ENCODE data around the gene BRD9.
A peak's percentile ranks its signal among the peaks of the same experiment; 100 is the strongest.
"Not testable (repeated sequence)": the region's sequence is repeated elsewhere in the genome, so short reads cannot be mapped to it uniquely, and the experiment has no call there.

Gene BRD9

GRCh38 chr5:892394-893136 lies at the start of gene BRD9, which contains the start of gene TRIP13:
Gene BRD9 (minus strand): TSS chr5:892801. CDS start chr5:892657, 144 bp downstream.
Gene TRIP13 (plus strand): TSS chr5:892884. CDS start chr5:892999, 115 bp downstream.
- peak; percentile 97 for DNase-seq

GRCh38 chr5:940741-941140 lies 48.1 kb upstream of the BRD9 start:
- not testable (repeated sequence) for DNase-seq

- no peak for DNase-seq
These were observed 46.8 kb upstream of the BRD9 start for GRCh38 chr5:939368-939767.

- DNase-seq = no peak
These were observed 44.7 kb upstream of the BRD9 start for GRCh38 chr5:937151-937924.

GRCh38 chr5:936149-937144 lies 43.8 kb upstream of the BRD9 start:
- DNase-seq = no peak

GRCh38 chr5:935510-936084 lies 43.0 kb upstream of the BRD9 start:
- no peak for DNase-seq

GRCh38 chr5:934381-934967 lies 41.9 kb upstream of the BRD9 start:
- not testable (repeated sequence) for DNase-seq

GRCh38 chr5:933951-934350 lies 41.4 kb upstream of the BRD9 start:
- DNase-seq = not testable (repeated sequence)

- no peak for DNase-seq
These were observed 40.8 kb upstream of the BRD9 start for GRCh38 chr5:933251-933861.

GRCh38 chr5:932628-933250 lies 40.1 kb upstream of the BRD9 start:
- DNase-seq = no peak

GRCh38 chr5:932151-932627 lies 39.6 kb upstream of the BRD9 start:
- no peak for DNase-seq

GRCh38 chr5:931570-932145 lies 39.1 kb upstream of the BRD9 start:
- DNase-seq = no peak

GRCh38 chr5:930866-931265 lies 38.3 kb upstream of the BRD9 start:
- no peak for DNase-seq

GRCh38 chr5:929596-929995 lies 37.0 kb upstream of the BRD9 start:
- no peak for DNase-seq

GRCh38 chr5:929182-929581 lies 36.6 kb upstream of the BRD9 start:
- DNase-seq = not testable (repeated sequence)

- no peak for DNase-seq
These were observed 34.8 kb upstream of the BRD9 start for GRCh38 chr5:927172-928015.

GRCh38 chr5:926417-927171 lies 34.0 kb upstream of the BRD9 start:
- no peak for DNase-seq

GRCh38 chr5:923281-923873 lies 30.8 kb upstream of the BRD9 start:
- peak; percentile 72 for DNase-seq

Measured in NCI-H510A (cell line).